Measurements from ENCODE around the gene ACAA1.
"Not testable (repeated sequence)": the region's sequence is repeated elsewhere in the genome, so short reads cannot be mapped to it uniquely, and the experiment has no call there.

ACAA1 gene

GRCh38 chr3:38136393-38136776 lies 542 bp downstream of the ACAA1 start:
- DNase-seq: no peak

- not testable (repeated sequence) for DNase-seq
Observed at GRCh38 chr3:38135621-38136277, 1.2 kb downstream of the ACAA1 start.

GRCh38 chr3:38134517-38135143 lies 2.3 kb downstream of the ACAA1 start:
- DNase-seq: not testable (repeated sequence)

GRCh38 chr3:38133557-38134405 lies 3.1 kb downstream of the ACAA1 start:
- DNase-seq: no peak

GRCh38 chr3:38133209-38133556 lies 3.7 kb downstream of the ACAA1 start:
- DNase-seq: no peak

GRCh38 chr3:38131621-38132369 lies 5.1 kb downstream of the ACAA1 start:
- peak in 2 of 56 donors; percentile 9 to 21 for DNase-seq

GRCh38 chr3:38130631-38131065 lies 6.3 kb downstream of the ACAA1 start:
- DNase-seq: no peak

- DNase-seq: no peak
Observed at GRCh38 chr3:38129058-38129457, 7.9 kb downstream of the ACAA1 start.

- no peak for DNase-seq
Observed at GRCh38 chr3:38128303-38128655, 8.6 kb downstream of the ACAA1 start.

GRCh38 chr3:38127611-38128302 lies 9.2 kb downstream of the ACAA1 start:
- no peak for DNase-seq

GRCh38 chr3:38126121-38126892 lies 10.6 kb downstream of the ACAA1 start:
- DNase-seq: no peak

GRCh38 chr3:38125305-38126120 lies 11.4 kb downstream of the ACAA1 start:
- DNase-seq: no peak

- DNase-seq: no peak
Observed at GRCh38 chr3:38124324-38125122, 12.4 kb downstream of the ACAA1 start.

GRCh38 chr3:38122712-38123290 lies 14.1 kb downstream of the ACAA1 start:
- no peak for DNase-seq

- DNase-seq: no peak
Observed at GRCh38 chr3:38121832-38122461, 15.0 kb downstream of the ACAA1 start.

- DNase-seq: no peak
Observed at GRCh38 chr3:38121451-38121831, 15.5 kb downstream of the ACAA1 start.

GRCh38 chr3:38120693-38121450 lies 16.1 kb downstream of the ACAA1 start:
- DNase-seq: no peak
